Neural cell (in vitro differentiated cells): ENCODE measurements around the gene AIPL1.

ENCODE experiments used
- CTCF ChIP-seq: fragments of 450-650 bp; IDR thresholded peaks from 2 replicates; pipeline ENCODE4 v1.5.1; 2014; ENCODE audit warnings: antibody characterized with exemption, mild to moderate bottlenecking, moderate library complexity; ENCODE audit not compliant: poor library complexity, severe bottlenecking
- EP300 ChIP-seq: fragments of 450-650 bp; conservative IDR thresholded peaks from 2 replicates; pipeline ENCODE4 v1.6.1; 2014; ENCODE audit warnings: antibody characterized with exemption, mild to moderate bottlenecking, moderate library complexity; ENCODE audit not compliant: poor library complexity, severe bottlenecking
- EZH2 ChIP-seq: fragments of 200-600, 300-800 bp; shearing (Covaris generic), sonication (generic); IDR thresholded peaks from 2 replicates; pipeline ENCODE4 v1.6.1; 2014; ENCODE audit warnings: antibody characterized with exemption, low read length, borderline replicate concordance, mild to moderate bottlenecking; ENCODE audit not compliant: insufficient read depth, poor library complexity, severe bottlenecking
- MXI1 ChIP-seq: fragments of 450-650 bp; conservative IDR thresholded peaks from 2 replicates; pipeline ENCODE4 v1.6.1; 2014; ENCODE audit warnings: antibody characterized with exemption, mild to moderate bottlenecking; ENCODE audit not compliant: poor library complexity, severe bottlenecking
- POLR2AphosphoS5 ChIP-seq: IDR thresholded peaks from 2 replicates; pipeline ENCODE4 v1.6.1; 2012
- RAD21 ChIP-seq: fragments of 450-650 bp; conservative IDR thresholded peaks from 2 replicates; pipeline ENCODE4 v1.6.1; 2014; ENCODE audit warnings: antibody characterized with exemption, mild to moderate bottlenecking, moderate library complexity
- REST ChIP-seq: IDR thresholded peaks from 2 replicates; pipeline ENCODE4 v1.6.1; 2012; ENCODE audit warnings: borderline replicate concordance
- SMC3 ChIP-seq: fragments of 450-650 bp; conservative IDR thresholded peaks from 2 replicates; pipeline ENCODE4 v1.6.1; 2014; ENCODE audit warnings: antibody characterized with exemption, mild to moderate bottlenecking, moderate library complexity; ENCODE audit not compliant: poor library complexity
- TAF1 ChIP-seq: IDR thresholded peaks from 2 replicates; pipeline ENCODE4 v1.6.1; 2012; ENCODE audit warnings: low read depth

GRCh38 chr17:6458460-6458950, 23.6 kb upstream of the AIPL1 start:
- TF ChIP-seq EZH2 (no peak), REST (no peak), CTCF (no peak), MXI1 (no peak), POLR2AphosphoS5 (no peak), RAD21 (no peak), SMC3 (no peak), EP300 (no peak), TAF1 (no peak)
